H9 (cell line): ENCODE measurements around the gene CTRB2. TPM values are rescaled to one million over a fixed set of nuclear protein-coding genes. Genes with fewer than 3 reads are reported as not detected.

ENCODE experiments used
- DNase-seq: peaks from one replicate; pipeline ENCODE4 v3.0.0-alpha.2; 2017
- H2AFZ ChIP-seq: one replicate; pipeline ENCODE4 v1.6.1; 2013; ENCODE audit warnings: mild to moderate bottlenecking, low read length, control low read depth, moderate library complexity
- H2AK5ac ChIP-seq: 2 replicates; pipeline ENCODE4 v1.6.1; 2013; ENCODE audit warnings: low read length, control low read depth, mixed read lengths; ENCODE audit not compliant: insufficient read length
- H2BK120ac ChIP-seq: one replicate; pipeline ENCODE4 v1.6.1; 2013; ENCODE audit warnings: low read depth, mild to moderate bottlenecking, low read length, control low read depth, inconsistent platforms; ENCODE audit not compliant: poor library complexity, severe bottlenecking
- H2BK12ac ChIP-seq: 2 replicates; pipeline ENCODE4 v1.6.1; 2013; ENCODE audit warnings: low read length, control low read depth, mixed read lengths, low read depth; ENCODE audit not compliant: insufficient read length
- H2BK15ac ChIP-seq: 2 replicates; pipeline ENCODE4 v1.6.1; 2013; ENCODE audit warnings: low read depth, low read length, control low read depth
- H2BK20ac ChIP-seq: one replicate; pipeline ENCODE4 v1.6.1; 2013; ENCODE audit warnings: low read depth, mild to moderate bottlenecking, low read length, control low read depth, inconsistent platforms; ENCODE audit not compliant: poor library complexity, severe bottlenecking
- H2BK5ac ChIP-seq: 2 replicates; pipeline ENCODE4 v1.6.1; 2013; ENCODE audit warnings: low read length, control low read depth, mixed read lengths; ENCODE audit not compliant: insufficient read length
- H3K14ac ChIP-seq: 2 replicates; pipeline ENCODE4 v1.6.1; 2013; ENCODE audit warnings: low read length, control low read depth; ENCODE audit not compliant: insufficient read depth
- H3K18ac ChIP-seq: 2 replicates; pipeline ENCODE4 v1.6.1; 2013; ENCODE audit warnings: low read depth, mild to moderate bottlenecking, mixed read lengths, low read length, control low read depth; ENCODE audit not compliant: insufficient read length
- H3K23ac ChIP-seq: 2 replicates; pipeline ENCODE4 v1.6.1; 2013; ENCODE audit warnings: low read length, control low read depth, mixed read lengths, low read depth; ENCODE audit not compliant: insufficient read length
- H3K23me2 ChIP-seq: 2 replicates; pipeline ENCODE4 v1.6.1; 2013; ENCODE audit warnings: low read depth, mild to moderate bottlenecking, mixed read lengths, low read length, control low read depth; ENCODE audit not compliant: insufficient read length, poor library complexity, severe bottlenecking
- H3K27ac ChIP-seq: 2 replicates; pipeline ENCODE4 v1.5.1; 2013; ENCODE audit warnings: low read length, control low read depth, mixed read lengths, low read depth; ENCODE audit not compliant: insufficient read length
- H3K27me3 ChIP-seq: 2 replicates; pipeline ENCODE4 v1.6.1; 2013; ENCODE audit warnings: low read length, control low read depth, inconsistent platforms; ENCODE audit not compliant: insufficient read depth
- H3K4ac ChIP-seq: 2 replicates; pipeline ENCODE4 v1.6.1; 2013; ENCODE audit warnings: low read depth, mild to moderate bottlenecking, control low read depth, inconsistent platforms, low read length, moderate library complexity
- H3K4me1 ChIP-seq: 2 replicates; pipeline ENCODE4 v1.6.1; 2013; ENCODE audit warnings: low read length, control low read depth, inconsistent platforms; ENCODE audit not compliant: insufficient read depth
- H3K4me2 ChIP-seq: 2 replicates; pipeline ENCODE4 v1.6.1; 2013; ENCODE audit warnings: low read length, control low read depth, mixed read lengths; ENCODE audit not compliant: insufficient read length, insufficient read depth
- H3K56ac ChIP-seq: 2 replicates; pipeline ENCODE4 v1.6.1; 2013; ENCODE audit warnings: low read depth, mild to moderate bottlenecking, mixed read lengths, low read length, control low read depth; ENCODE audit not compliant: insufficient read length
- H3K79me1 ChIP-seq: 2 replicates; pipeline ENCODE4 v1.6.1; 2013; ENCODE audit warnings: low read depth, mild to moderate bottlenecking, moderate library complexity, low read length, control low read depth, inconsistent platforms; ENCODE audit not compliant: insufficient read depth, poor library complexity, severe bottlenecking
- H3K79me2 ChIP-seq: 2 replicates; pipeline ENCODE4 v1.6.1; 2013; ENCODE audit warnings: low read length, control low read depth, inconsistent platforms; ENCODE audit not compliant: insufficient read depth
- H3K9ac ChIP-seq: 2 replicates; pipeline ENCODE4 v1.6.1; 2013; ENCODE audit warnings: low read length, control low read depth, mixed read lengths; ENCODE audit not compliant: insufficient read length; ENCODE audit errors: extremely low read depth
- H3K9me3 ChIP-seq: one replicate; pipeline ENCODE4 v1.6.1; 2013; ENCODE audit warnings: low read depth, low read length, inconsistent platforms; ENCODE audit not compliant: control insufficient read depth
- H3T11ph ChIP-seq: one replicate; pipeline ENCODE4 v1.6.1; 2013; ENCODE audit warnings: mild to moderate bottlenecking, low read length, control low read depth, inconsistent platforms
- H4K20me1 ChIP-seq: one replicate; pipeline ENCODE4 v1.6.1; 2013; ENCODE audit not compliant: control insufficient read depth, insufficient read length, insufficient read depth
- H4K5ac ChIP-seq: 2 replicates; pipeline ENCODE4 v1.6.1; 2013; ENCODE audit warnings: low read depth, mild to moderate bottlenecking, mixed read lengths, low read length, control low read depth; ENCODE audit not compliant: insufficient read length
- H4K8ac ChIP-seq: replicated peaks from 2 replicates; pipeline ENCODE4 v1.6.1; 2013; ENCODE audit warnings: low read length, control low read depth, mixed read lengths, low read depth; ENCODE audit not compliant: insufficient read length
- H4K91ac ChIP-seq: 2 replicates; pipeline ENCODE4 v1.6.1; 2013; ENCODE audit warnings: low read depth, mild to moderate bottlenecking, moderate library complexity, mixed read lengths, low read length, control low read depth; ENCODE audit not compliant: insufficient read length
- H3K27ac Mint-ChIP-seq, 3 experiments: 2 replicates in 2 of 3; 3 replicates in 1 of 3; pipeline ENCODE4 v1.8.0; 2020 to 2021; ENCODE audit warnings: mixed read lengths in 3 of 3, mild to moderate bottlenecking in 1 of 3, moderate library complexity in 1 of 3
- H3K27me3 Mint-ChIP-seq: 2 replicates; pipeline ENCODE4 v1.8.0; 2021; ENCODE audit warnings: low read depth, mild to moderate bottlenecking, moderate library complexity, mixed read lengths
- H3K36me3 Mint-ChIP-seq, 3 experiments: 2 replicates in 2 of 3; 3 replicates in 1 of 3; pipeline ENCODE4 v1.8.0; 2020 to 2021; ENCODE audit warnings: low read depth in 3 of 3, mixed read lengths in 3 of 3; ENCODE audit not compliant: insufficient read depth in 1 of 3
- H3K4me1 Mint-ChIP-seq, 2 experiments: 2 replicates each; pipeline ENCODE4 v1.8.0; 2020; ENCODE audit warnings: mixed read lengths in 2 of 2
- H3K4me3 Mint-ChIP-seq, 2 experiments: 2 replicates in 1 of 2; 3 replicates in 1 of 2; pipeline ENCODE4 v1.8.0; 2020 to 2021; ENCODE audit warnings: mild to moderate bottlenecking in 2 of 2, mixed read lengths in 2 of 2, moderate library complexity in 1 of 2
- H3K9me3 Mint-ChIP-seq, 2 experiments: 2 replicates in 1 of 2; 3 replicates in 1 of 2; pipeline ENCODE4 v1.8.0; 2020; ENCODE audit warnings: mild to moderate bottlenecking in 2 of 2, mixed read lengths in 2 of 2, moderate library complexity in 1 of 2
- WGBS: extraction: QIAGEN DNeasy Blood & Tissue Kit; methylation state at CpG from one replicate; pipeline ENCODE4 v1.1.7; 2013; ENCODE audit warnings: missing lambda C conversion rate, low lambda C conversion rate, mixed read lengths; ENCODE audit not compliant: insufficient read length; ENCODE audit errors: extremely low coverage; 5-methylcytosine and 5-hydroxymethylcytosine counted together
- total RNA-seq: library from RNA; stranded (reverse); gene quantifications from 2 replicates; pipeline ENCODE4 v1.2.1, GENCODE V29; 2021
- TF ChIP-seq, protein P1 (sequence below): fragments of 200-600 bp; sonication (generic); conservative IDR thresholded peaks from 3 replicates; pipeline ENCODE4 v1.8.0; 2021; ENCODE audit warnings: antibody characterized with exemption, mild to moderate bottlenecking

Gene CTRB2
- total RNA-seq, 1 experiment from 2014 or later: not detected

- Histone ChIP-seq H3K4me1 (no peaks in the 10 kb centered on the region), H4K8ac (no peak overlapping the region), H3K79me1 (no peaks in the 10 kb centered on the region), H3K18ac (no peak overlapping the region), H3K27me3 (no peaks in the 10 kb centered on the region), H3K4ac (no peak overlapping the region), H2BK120ac (no peak overlapping the region), H3K27ac (no peak overlapping the region), H2AK5ac (no peak overlapping the region), H3T11ph (no peak overlapping the region), H4K5ac (no peak overlapping the region), H3K23ac (no peak overlapping the region), H2BK15ac (no peak overlapping the region), H2AFZ (no peak overlapping the region), H2BK20ac (no peak overlapping the region), H4K91ac (no peak overlapping the region), H2BK5ac (no peak overlapping the region), H3K23me2 (no peaks in the 10 kb centered on the region), H3K79me2 (no peaks in the 10 kb centered on the region), H2BK12ac (no peak overlapping the region), H3K9me3 (peaks cover 56% of the 10 kb centered on the region), H3K56ac (no peak overlapping the region), H3K9ac (no peak overlapping the region), H4K20me1 (no peaks in the 10 kb centered on the region), H3K4me2 (no peak overlapping the region), H3K14ac (no peak overlapping the region)
- H3K4me3 Mint-ChIP-seq: no peak overlapping the region
- H3K4me1 Mint-ChIP-seq: no peaks in the 10 kb centered on the region
- H3K27me3 Mint-ChIP-seq: peaks cover 4% of the 10 kb centered on the region; the same call in 1 of the 2 replicates
- no CpG with 5 or more reads among the region's 4 CpGs for WGBS
- H3K36me3 Mint-ChIP-seq: peaks cover 63 to 88% (median 86%) of the 10 kb centered on the region in 3 experiments
- no peak for DNase-seq
- TF ChIP-seq, protein P1, sequence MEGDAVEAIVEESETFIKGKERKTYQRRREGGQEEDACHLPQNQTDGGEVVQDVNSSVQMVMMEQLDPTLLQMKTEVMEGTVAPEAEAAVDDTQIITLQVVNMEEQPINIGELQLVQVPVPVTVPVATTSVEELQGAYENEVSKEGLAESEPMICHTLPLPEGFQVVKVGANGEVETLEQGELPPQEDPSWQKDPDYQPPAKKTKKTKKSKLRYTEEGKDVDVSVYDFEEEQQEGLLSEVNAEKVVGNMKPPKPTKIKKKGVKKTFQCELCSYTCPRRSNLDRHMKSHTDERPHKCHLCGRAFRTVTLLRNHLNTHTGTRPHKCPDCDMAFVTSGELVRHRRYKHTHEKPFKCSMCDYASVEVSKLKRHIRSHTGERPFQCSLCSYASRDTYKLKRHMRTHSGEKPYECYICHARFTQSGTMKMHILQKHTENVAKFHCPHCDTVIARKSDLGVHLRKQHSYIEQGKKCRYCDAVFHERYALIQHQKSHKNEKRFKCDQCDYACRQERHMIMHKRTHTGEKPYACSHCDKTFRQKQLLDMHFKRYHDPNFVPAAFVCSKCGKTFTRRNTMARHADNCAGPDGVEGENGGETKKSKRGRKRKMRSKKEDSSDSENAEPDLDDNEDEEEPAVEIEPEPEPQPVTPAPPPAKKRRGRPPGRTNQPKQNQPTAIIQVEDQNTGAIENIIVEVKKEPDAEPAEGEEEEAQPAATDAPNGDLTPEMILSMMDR: no peak
- H3K27ac Mint-ChIP-seq: no peak overlapping the region
- peaks cover 83 to 89% of the 10 kb centered on the region in 2 experiments for H3K9me3 Mint-ChIP-seq
Measured at GRCh38 chr16:75172578-75172977, 34.4 kb downstream of the CTRB2 start.
